H9 (cell line): ENCODE results near the gene LRRC71. TPM values are rescaled to one million over a fixed set of nuclear protein-coding genes. Genes with fewer than 3 reads are reported as not detected.

ENCODE experiments used
- DNase-seq: peaks from one replicate; pipeline ENCODE4 v3.0.0-alpha.2; 2017
- H2AFZ ChIP-seq: one replicate; pipeline ENCODE4 v1.6.1; 2013; ENCODE audit warnings: mild to moderate bottlenecking, low read length, control low read depth, moderate library complexity
- H2AK5ac ChIP-seq: 2 replicates; pipeline ENCODE4 v1.6.1; 2013; ENCODE audit warnings: low read length, control low read depth, mixed read lengths; ENCODE audit not compliant: insufficient read length
- H2BK120ac ChIP-seq: one replicate; pipeline ENCODE4 v1.6.1; 2013; ENCODE audit warnings: low read depth, mild to moderate bottlenecking, low read length, control low read depth, inconsistent platforms; ENCODE audit not compliant: poor library complexity, severe bottlenecking
- H2BK12ac ChIP-seq: 2 replicates; pipeline ENCODE4 v1.6.1; 2013; ENCODE audit warnings: low read length, control low read depth, mixed read lengths, low read depth; ENCODE audit not compliant: insufficient read length
- H2BK15ac ChIP-seq: 2 replicates; pipeline ENCODE4 v1.6.1; 2013; ENCODE audit warnings: low read depth, low read length, control low read depth
- H2BK20ac ChIP-seq: one replicate; pipeline ENCODE4 v1.6.1; 2013; ENCODE audit warnings: low read depth, mild to moderate bottlenecking, low read length, control low read depth, inconsistent platforms; ENCODE audit not compliant: poor library complexity, severe bottlenecking
- H2BK5ac ChIP-seq: 2 replicates; pipeline ENCODE4 v1.6.1; 2013; ENCODE audit warnings: low read length, control low read depth, mixed read lengths; ENCODE audit not compliant: insufficient read length
- H3K14ac ChIP-seq: 2 replicates; pipeline ENCODE4 v1.6.1; 2013; ENCODE audit warnings: low read length, control low read depth; ENCODE audit not compliant: insufficient read depth
- H3K18ac ChIP-seq: 2 replicates; pipeline ENCODE4 v1.6.1; 2013; ENCODE audit warnings: low read depth, mild to moderate bottlenecking, mixed read lengths, low read length, control low read depth; ENCODE audit not compliant: insufficient read length
- H3K23ac ChIP-seq: 2 replicates; pipeline ENCODE4 v1.6.1; 2013; ENCODE audit warnings: low read length, control low read depth, mixed read lengths, low read depth; ENCODE audit not compliant: insufficient read length
- H3K23me2 ChIP-seq: 2 replicates; pipeline ENCODE4 v1.6.1; 2013; ENCODE audit warnings: low read depth, mild to moderate bottlenecking, mixed read lengths, low read length, control low read depth; ENCODE audit not compliant: insufficient read length, poor library complexity, severe bottlenecking
- H3K27ac ChIP-seq: 2 replicates; pipeline ENCODE4 v1.5.1; 2013; ENCODE audit warnings: low read length, control low read depth, mixed read lengths, low read depth; ENCODE audit not compliant: insufficient read length
- H3K27me3 ChIP-seq: 2 replicates; pipeline ENCODE4 v1.6.1; 2013; ENCODE audit warnings: low read length, control low read depth, inconsistent platforms; ENCODE audit not compliant: insufficient read depth
- H3K4ac ChIP-seq: 2 replicates; pipeline ENCODE4 v1.6.1; 2013; ENCODE audit warnings: low read depth, mild to moderate bottlenecking, control low read depth, inconsistent platforms, low read length, moderate library complexity
- H3K4me1 ChIP-seq: 2 replicates; pipeline ENCODE4 v1.6.1; 2013; ENCODE audit warnings: low read length, control low read depth, inconsistent platforms; ENCODE audit not compliant: insufficient read depth
- H3K4me2 ChIP-seq: 2 replicates; pipeline ENCODE4 v1.6.1; 2013; ENCODE audit warnings: low read length, control low read depth, mixed read lengths; ENCODE audit not compliant: insufficient read length, insufficient read depth
- H3K56ac ChIP-seq: 2 replicates; pipeline ENCODE4 v1.6.1; 2013; ENCODE audit warnings: low read depth, mild to moderate bottlenecking, mixed read lengths, low read length, control low read depth; ENCODE audit not compliant: insufficient read length
- H3K79me1 ChIP-seq: 2 replicates; pipeline ENCODE4 v1.6.1; 2013; ENCODE audit warnings: low read depth, mild to moderate bottlenecking, moderate library complexity, low read length, control low read depth, inconsistent platforms; ENCODE audit not compliant: insufficient read depth, poor library complexity, severe bottlenecking
- H3K79me2 ChIP-seq: 2 replicates; pipeline ENCODE4 v1.6.1; 2013; ENCODE audit warnings: low read length, control low read depth, inconsistent platforms; ENCODE audit not compliant: insufficient read depth
- H3K9ac ChIP-seq: 2 replicates; pipeline ENCODE4 v1.6.1; 2013; ENCODE audit warnings: low read length, control low read depth, mixed read lengths; ENCODE audit not compliant: insufficient read length; ENCODE audit errors: extremely low read depth
- H3K9me3 ChIP-seq: one replicate; pipeline ENCODE4 v1.6.1; 2013; ENCODE audit warnings: low read depth, low read length, inconsistent platforms; ENCODE audit not compliant: control insufficient read depth
- H3T11ph ChIP-seq: one replicate; pipeline ENCODE4 v1.6.1; 2013; ENCODE audit warnings: mild to moderate bottlenecking, low read length, control low read depth, inconsistent platforms
- H4K20me1 ChIP-seq: one replicate; pipeline ENCODE4 v1.6.1; 2013; ENCODE audit not compliant: control insufficient read depth, insufficient read length, insufficient read depth
- H4K5ac ChIP-seq: 2 replicates; pipeline ENCODE4 v1.6.1; 2013; ENCODE audit warnings: low read depth, mild to moderate bottlenecking, mixed read lengths, low read length, control low read depth; ENCODE audit not compliant: insufficient read length
- H4K8ac ChIP-seq: replicated peaks from 2 replicates; pipeline ENCODE4 v1.6.1; 2013; ENCODE audit warnings: low read length, control low read depth, mixed read lengths, low read depth; ENCODE audit not compliant: insufficient read length
- H4K91ac ChIP-seq: 2 replicates; pipeline ENCODE4 v1.6.1; 2013; ENCODE audit warnings: low read depth, mild to moderate bottlenecking, moderate library complexity, mixed read lengths, low read length, control low read depth; ENCODE audit not compliant: insufficient read length
- H3K27ac Mint-ChIP-seq, 3 experiments: 2 replicates in 2 of 3; 3 replicates in 1 of 3; pipeline ENCODE4 v1.8.0; 2020 to 2021; ENCODE audit warnings: mixed read lengths in 3 of 3, mild to moderate bottlenecking in 1 of 3, moderate library complexity in 1 of 3
- H3K27me3 Mint-ChIP-seq: 2 replicates; pipeline ENCODE4 v1.8.0; 2021; ENCODE audit warnings: low read depth, mild to moderate bottlenecking, moderate library complexity, mixed read lengths
- H3K36me3 Mint-ChIP-seq, 3 experiments: 2 replicates in 2 of 3; 3 replicates in 1 of 3; pipeline ENCODE4 v1.8.0; 2020 to 2021; ENCODE audit warnings: low read depth in 3 of 3, mixed read lengths in 3 of 3; ENCODE audit not compliant: insufficient read depth in 1 of 3
- H3K4me1 Mint-ChIP-seq, 2 experiments: 2 replicates each; pipeline ENCODE4 v1.8.0; 2020; ENCODE audit warnings: mixed read lengths in 2 of 2
- H3K4me3 Mint-ChIP-seq, 2 experiments: 2 replicates in 1 of 2; 3 replicates in 1 of 2; pipeline ENCODE4 v1.8.0; 2020 to 2021; ENCODE audit warnings: mild to moderate bottlenecking in 2 of 2, mixed read lengths in 2 of 2, moderate library complexity in 1 of 2
- H3K9me3 Mint-ChIP-seq, 2 experiments: 2 replicates in 1 of 2; 3 replicates in 1 of 2; pipeline ENCODE4 v1.8.0; 2020; ENCODE audit warnings: mild to moderate bottlenecking in 2 of 2, mixed read lengths in 2 of 2, moderate library complexity in 1 of 2
- WGBS: extraction: QIAGEN DNeasy Blood & Tissue Kit; methylation state at CpG from one replicate; pipeline ENCODE4 v1.1.7; 2013; ENCODE audit warnings: missing lambda C conversion rate, low lambda C conversion rate, mixed read lengths; ENCODE audit not compliant: insufficient read length; ENCODE audit errors: extremely low coverage; 5-methylcytosine and 5-hydroxymethylcytosine counted together
- total RNA-seq: library from RNA; stranded (reverse); gene quantifications from 2 replicates; pipeline ENCODE4 v1.2.1, GENCODE V29; 2021
- TF ChIP-seq, protein P1 (sequence below): fragments of 200-600 bp; sonication (generic); conservative IDR thresholded peaks from 3 replicates; pipeline ENCODE4 v1.8.0; 2021; ENCODE audit warnings: antibody characterized with exemption, mild to moderate bottlenecking

The LRRC71 gene
- total RNA-seq, 1 experiment from 2014 or later, result not detected

DNA sequence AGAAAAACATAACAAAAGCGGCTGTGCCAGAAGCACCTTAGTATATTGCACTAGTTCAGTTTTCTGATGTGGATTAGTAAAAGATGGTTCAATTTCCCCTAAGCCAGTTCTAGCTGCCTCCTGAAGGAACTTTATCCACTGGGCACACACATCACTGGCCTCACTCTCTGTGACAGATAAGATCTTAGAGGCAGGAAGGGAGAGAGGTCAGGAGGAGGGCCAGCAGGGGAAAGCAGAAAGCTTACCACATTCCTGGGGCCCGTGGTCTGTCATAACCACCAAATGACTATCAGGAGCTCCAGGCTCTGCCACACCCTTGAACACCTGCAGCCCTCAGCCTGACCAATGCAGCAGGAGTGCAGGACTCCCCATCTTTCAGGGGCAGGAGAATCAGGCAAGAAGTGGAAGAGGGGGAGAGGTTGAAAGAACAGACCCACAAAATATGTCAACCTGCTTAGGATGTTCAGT, 37.8 kb downstream of the LRRC71 start:
- no CpG with 5 or more reads among the region's 2 CpGs for WGBS
- Histone ChIP-seq H3K4ac (no peak overlapping the region), H3K79me2 (no peaks in the 10 kb centered on the region), H3K4me1 (no peaks in the 10 kb centered on the region), H4K91ac (no peak overlapping the region), H2BK12ac (no peak overlapping the region), H3K4me2 (no peak overlapping the region), H2BK20ac (no peak overlapping the region), H3K23ac (no peak overlapping the region), H2AK5ac (no peak overlapping the region), H2BK5ac (no peak overlapping the region), H3K23me2 (no peaks in the 10 kb centered on the region), H3K27me3 (no peaks in the 10 kb centered on the region), H3K27ac (no peak overlapping the region), H3K56ac (no peak overlapping the region), H2BK120ac (no peak overlapping the region), H2AFZ (no peak overlapping the region), H4K8ac (no peak overlapping the region), H3K14ac (no peak overlapping the region), H3K9ac (no peak overlapping the region), H4K20me1 (no peaks in the 10 kb centered on the region), H3T11ph (no peak overlapping the region), H3K9me3 (no peaks in the 10 kb centered on the region), H3K18ac (no peak overlapping the region), H4K5ac (no peak overlapping the region), H3K79me1 (no peaks in the 10 kb centered on the region), H2BK15ac (no peak overlapping the region)
- TF ChIP-seq, protein P1, sequence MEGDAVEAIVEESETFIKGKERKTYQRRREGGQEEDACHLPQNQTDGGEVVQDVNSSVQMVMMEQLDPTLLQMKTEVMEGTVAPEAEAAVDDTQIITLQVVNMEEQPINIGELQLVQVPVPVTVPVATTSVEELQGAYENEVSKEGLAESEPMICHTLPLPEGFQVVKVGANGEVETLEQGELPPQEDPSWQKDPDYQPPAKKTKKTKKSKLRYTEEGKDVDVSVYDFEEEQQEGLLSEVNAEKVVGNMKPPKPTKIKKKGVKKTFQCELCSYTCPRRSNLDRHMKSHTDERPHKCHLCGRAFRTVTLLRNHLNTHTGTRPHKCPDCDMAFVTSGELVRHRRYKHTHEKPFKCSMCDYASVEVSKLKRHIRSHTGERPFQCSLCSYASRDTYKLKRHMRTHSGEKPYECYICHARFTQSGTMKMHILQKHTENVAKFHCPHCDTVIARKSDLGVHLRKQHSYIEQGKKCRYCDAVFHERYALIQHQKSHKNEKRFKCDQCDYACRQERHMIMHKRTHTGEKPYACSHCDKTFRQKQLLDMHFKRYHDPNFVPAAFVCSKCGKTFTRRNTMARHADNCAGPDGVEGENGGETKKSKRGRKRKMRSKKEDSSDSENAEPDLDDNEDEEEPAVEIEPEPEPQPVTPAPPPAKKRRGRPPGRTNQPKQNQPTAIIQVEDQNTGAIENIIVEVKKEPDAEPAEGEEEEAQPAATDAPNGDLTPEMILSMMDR, result no peak
- Mint-ChIP-seq H3K36me3 (peaks cover 26 to 85% (median 81%) of the 10 kb centered on the region in 3 experiments; a peak in 6 of 7 replicates), H3K4me3 (no peak overlapping the region), H3K9me3 (no peaks in the 10 kb centered on the region), H3K27me3 (no peaks in the 10 kb centered on the region), H3K4me1 (peaks cover 0 to 3% of the 10 kb centered on the region in 2 experiments; a peak in 1 of 4 replicates), H3K27ac (no peak overlapping the region)
- no peak for DNase-seq
